IMR-90 (cell line): ENCODE data around the gene TP63. TPM values are rescaled to one million over a fixed set of nuclear protein-coding genes. Genes with fewer than 3 reads are reported as not detected.

ENCODE experiments used
- ATAC-seq: fragments of 200-7000 bp; cut with Tn5 transposase; 2 replicates; pipeline ENCODE4 v1.9.1; 2020; ENCODE audit warnings: low read depth, mild to moderate bottlenecking, moderate library complexity
- BruUV-seq: library from RNA; stranded (reverse); fragments of 400-500 nt; replicated peaks from 2 replicates; lab custom pipeline; 2021; lab: Mats Ljungman, UMichigan
- CTCF ChIA-PET: fragments of 300-600 bp; formaldehyde crosslinking; extraction: SDS; loops from one replicate; lab custom pipeline; 2021; ENCODE audit warnings: antibody characterized with exemption; lab: Yijun Ruan, JAX
- POLR2A ChIA-PET: fragments of 300-600 bp; sonication (Branson Sonifier 250); formaldehyde crosslinking; loops from one replicate; lab custom pipeline; 2022; ENCODE audit warnings: antibody characterized with exemption; ENCODE audit not compliant: unreplicated experiment; lab: Charles Lee
- DNase-seq: peaks from one replicate; pipeline ENCODE4 v3.0.0; 2013
- H2AFZ ChIP-seq: replicated peaks from 2 replicates; pipeline ENCODE3; 2013; ENCODE audit warnings: low read length, mild to moderate bottlenecking; ENCODE audit not compliant: poor library complexity
- H2AK5ac ChIP-seq: 2 replicates; pipeline ENCODE4 v1.6.1; 2013; ENCODE audit warnings: low read depth, low read length, inconsistent platforms
- H2AK9ac ChIP-seq: replicated peaks from 2 replicates; pipeline ENCODE3; 2013; ENCODE audit warnings: mild to moderate bottlenecking, low read depth, low read length, moderate library complexity; ENCODE audit not compliant: poor library complexity
- H2BK120ac ChIP-seq: 2 replicates; pipeline ENCODE4 v1.6.1; 2013; ENCODE audit warnings: low read depth, low read length, inconsistent platforms
- H2BK15ac ChIP-seq: 3 replicates; pipeline ENCODE4 v1.6.1; 2013; ENCODE audit warnings: low read depth, low read length, inconsistent platforms
- H2BK20ac ChIP-seq: 2 replicates; pipeline ENCODE4 v1.6.1; 2013; ENCODE audit warnings: low read depth, mild to moderate bottlenecking, inconsistent platforms, low read length, moderate library complexity
- H2BK5ac ChIP-seq: 2 replicates; pipeline ENCODE4 v1.6.1; 2013; ENCODE audit warnings: mild to moderate bottlenecking, low read depth, low read length, inconsistent platforms; ENCODE audit not compliant: poor library complexity, severe bottlenecking
- H3K14ac ChIP-seq: replicated peaks from 2 replicates; pipeline ENCODE4 v1.6.1; 2013; ENCODE audit warnings: low read depth, low read length, inconsistent platforms
- H3K18ac ChIP-seq: 2 replicates; pipeline ENCODE4 v1.6.1; 2013; ENCODE audit warnings: low read depth, low read length, control low read depth
- H3K23ac ChIP-seq: 2 replicates; pipeline ENCODE4 v1.6.1; 2013; ENCODE audit warnings: low read depth, low read length, inconsistent platforms
- H3K27ac ChIP-seq: 2 replicates; pipeline ENCODE4 v1.5.1; 2013; ENCODE audit warnings: mild to moderate bottlenecking, control low read depth, low read length; ENCODE audit not compliant: insufficient read depth
- H3K27me3 ChIP-seq: 2 replicates; pipeline ENCODE4 v1.6.1; 2013; ENCODE audit warnings: low read length; ENCODE audit not compliant: control insufficient read depth, insufficient read depth
- H3K36me3 ChIP-seq: 2 replicates; pipeline ENCODE4 v1.6.1; 2013; ENCODE audit warnings: low read length, mixed read lengths; ENCODE audit not compliant: control insufficient read depth, insufficient read depth
- H3K4ac ChIP-seq: 2 replicates; pipeline ENCODE4 v1.6.1; 2013; ENCODE audit warnings: low read depth, low read length, inconsistent platforms
- H3K4me1 ChIP-seq: 2 replicates; pipeline ENCODE4 v1.6.1; 2013; ENCODE audit warnings: low read length, mixed read lengths; ENCODE audit not compliant: control insufficient read depth, insufficient read depth
- H3K4me2 ChIP-seq: 2 replicates; pipeline ENCODE4 v1.6.1; 2013; ENCODE audit warnings: low read depth, mild to moderate bottlenecking, control low read depth, low read length, moderate library complexity
- H3K4me3 ChIP-seq: 2 replicates; pipeline ENCODE4 v1.5.1; 2013; ENCODE audit warnings: low read depth, mild to moderate bottlenecking, control low read depth, low read length, moderate library complexity; ENCODE audit not compliant: insufficient read depth
- H3K56ac ChIP-seq: 2 replicates; pipeline ENCODE4 v1.6.1; 2013; ENCODE audit warnings: low read length, inconsistent platforms; ENCODE audit not compliant: insufficient read depth; ENCODE audit errors: extremely low read depth
- H3K79me1 ChIP-seq, 2 experiments: 2 replicates each; pipeline ENCODE4 v1.6.1; 2013; ENCODE audit warnings: low read length in 2 of 2, inconsistent platforms in 1 of 2, low read depth in 1 of 2
- H3K9ac ChIP-seq: 2 replicates; pipeline ENCODE4 v1.6.1; 2013; ENCODE audit warnings: low read depth, low read length, control low read depth
- H3K9me1 ChIP-seq: 2 replicates; pipeline ENCODE4 v1.6.1; 2013; ENCODE audit warnings: low read length, inconsistent platforms; ENCODE audit not compliant: insufficient read depth
- H3K9me3 ChIP-seq: 2 replicates; pipeline ENCODE4 v1.6.1; 2013; ENCODE audit warnings: low read length; ENCODE audit not compliant: control insufficient read depth, insufficient read depth
- H4K20me1 ChIP-seq: 2 replicates; pipeline ENCODE4 v1.6.1; 2013; ENCODE audit warnings: low read length, inconsistent platforms; ENCODE audit not compliant: insufficient read depth
- H4K5ac ChIP-seq: 2 replicates; pipeline ENCODE4 v1.6.1; 2013; ENCODE audit warnings: mild to moderate bottlenecking, low read depth, low read length, control low read depth
- H4K8ac ChIP-seq, 2 experiments: 2 replicates each; pipeline ENCODE4 v1.6.1; 2013; ENCODE audit warnings: low read depth in 2 of 2, low read length in 2 of 2, control low read depth in 1 of 2, inconsistent platforms in 1 of 2
- H4K91ac ChIP-seq: 2 replicates; pipeline ENCODE4 v1.6.1; 2013; ENCODE audit warnings: low read depth, low read length, inconsistent platforms; ENCODE audit not compliant: insufficient read depth
- CEBPB ChIP-seq: IDR thresholded peaks from 2 replicates; pipeline ENCODE4 v1.6.1; 2012; ENCODE audit warnings: low read depth, low read length, improper control_type of control experiment
- FOS ChIP-seq: fragments of 150-350 bp; IDR thresholded peaks from 2 replicates; pipeline ENCODE4 v1.6.1; 2016; ENCODE audit warnings: low read depth, low read length
- MAFK ChIP-seq: IDR thresholded peaks from 2 replicates; pipeline ENCODE4 v1.6.1; 2012; ENCODE audit warnings: low read depth, low read length, improper control_type of control experiment
- WGBS, 2 experiments: methylation state at CpG; one replicate each; pipeline versions ENCODE4 v1.1.5 to v1.1.7; 2013; ENCODE audit warnings: missing lambda C conversion rate in 2 of 2; ENCODE audit not compliant: insufficient read length in 1 of 2; ENCODE audit errors: extremely low coverage in 2 of 2; 5-methylcytosine and 5-hydroxymethylcytosine counted together
- dilution Hi-C: fragments of 300-500 bp; cut with HindIII; formaldehyde crosslinking; loops from one replicate; pipeline ENCODE4 v1.14.3; 2018; ENCODE audit warnings: low sequenced_read_pairs; ENCODE audit not compliant: unreplicated experiment
- in situ Hi-C: fragments of 300-500 bp; cut with MboI; formaldehyde crosslinking; loops from 3 replicates; pipeline ENCODE4 v1.14.3; 2019; ENCODE audit warnings: low sequenced_read_pairs, inconsistent platforms, mixed read lengths
- intact Hi-C: fragments of 100-400 bp; cut with micrococcal nuclease; formaldehyde crosslinking; loops from 2 replicates; pipeline ENCODE4 v1.10.0; 2022
- polyA plus RNA-seq, 3 experiments: library from polyadenylated mRNA; depleted of rRNA; stranded (reverse); fragments of >200 nt; gene quantifications; 2 replicates each; pipeline ENCODE4 v1.2.3, GENCODE V29; 2012; ENCODE audit warnings: low replicate concordance in 1 of 3
- total RNA-seq: library from RNA; depleted of rRNA; stranded (reverse); fragments of >200 nt; gene quantifications from 2 replicates; pipeline ENCODE4 v1.2.3, GENCODE V29; 2012
- TF ChIP-seq, protein P1 (sequence below): fragments of 150-350 bp; IDR thresholded peaks from 2 replicates; pipeline ENCODE4 v1.6.1; 2017; ENCODE audit warnings: mild to moderate bottlenecking, antibody characterized with exemption, low read length, low read depth
- TF ChIP-seq, protein P2 (sequence below): conservative IDR thresholded peaks from 2 replicates; pipeline ENCODE4 v1.5.1; 2012; ENCODE audit warnings: mild to moderate bottlenecking, low read depth, low read length, improper control_type of control experiment
- TF ChIP-seq, protein P3 (sequence below): fragments of 150-350 bp; IDR thresholded peaks from 2 replicates; pipeline ENCODE4 v1.6.1; 2016; ENCODE audit warnings: low read depth, mild to moderate bottlenecking, low read length, moderate library complexity, borderline replicate concordance

The TP63 gene
- total and polyA plus RNA-seq, 2 of the 4 experiments (the other 2 are of a cell fraction): not detected

DNA sequence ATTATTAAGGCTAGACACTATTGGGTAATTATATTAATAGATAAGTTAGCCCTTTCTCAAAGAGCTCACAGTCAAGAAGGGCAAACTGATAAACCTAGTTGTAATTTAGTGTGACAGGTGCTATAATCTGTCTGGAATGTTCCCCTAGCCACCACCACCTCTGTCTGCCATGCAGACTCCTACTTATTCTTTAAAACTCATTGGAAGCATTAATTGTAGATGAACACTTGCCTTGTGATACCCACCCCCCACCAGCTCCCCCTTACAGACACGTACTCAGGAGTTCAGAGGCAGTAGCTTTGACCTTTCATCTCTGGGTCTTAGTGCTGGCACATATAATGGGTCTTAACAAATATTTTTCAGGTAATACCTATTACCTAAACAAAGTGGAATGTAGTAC is 195.9 kb downstream of the TP63 start:
- H4K20me1 ChIP-seq: no peaks in the 10 kb centered on the region
- dilution Hi-C loops (no loop called here), in situ Hi-C loops (no loop called here), intact Hi-C loops (no loop called here)
- no peak overlapping the region for H2BK20ac ChIP-seq
- no peak overlapping the region for H2BK120ac ChIP-seq
- no peak overlapping the region for H3K18ac ChIP-seq
- no peak overlapping the region for H2AK9ac ChIP-seq
- no peak overlapping the region for H3K9ac ChIP-seq
- no peak overlapping the region for H2AK5ac ChIP-seq
- no peak overlapping the region for H3K4ac ChIP-seq
- no peak overlapping the region for H2BK15ac ChIP-seq
- H3K9me3 ChIP-seq: no peaks in the 10 kb centered on the region
- H3K14ac ChIP-seq: no peak overlapping the region
- no peak overlapping the region for H4K8ac ChIP-seq
- H2BK5ac ChIP-seq: no peak overlapping the region
- no peak overlapping the region for H2AFZ ChIP-seq
- H3K4me3 ChIP-seq: no peak overlapping the region
- H3K56ac ChIP-seq: no peak overlapping the region
- no peaks in the 10 kb centered on the region; the same call in 1 of the 2 replicates for H3K4me1 ChIP-seq
- no peak overlapping the region for H3K23ac ChIP-seq
- no CpG with 5 or more reads among the region's 1 CpG for WGBS, 2 experiments
- H4K91ac ChIP-seq: no peak overlapping the region
- ATAC-seq (no peak), DNase-seq (no peak)
- H3K27me3 ChIP-seq: no peaks in the 10 kb centered on the region; the same call in 1 of the 2 replicates
- ChIA-PET CTCF (no interaction called here), POLR2A (no interaction called here)
- no peaks in the 10 kb centered on the region for H3K79me1 ChIP-seq
- no TSS peak for BruUV-seq
- no peak overlapping the region for H3K27ac ChIP-seq
- no peaks in the 10 kb centered on the region for H3K36me3 ChIP-seq
- H4K5ac ChIP-seq: no peak overlapping the region
- no peaks in the 10 kb centered on the region for H3K9me1 ChIP-seq
- no peak for TF ChIP-seq CEBPB
- no peak for TF ChIP-seq FOS
- no peak for TF ChIP-seq MAFK
- TF ChIP-seq, protein P1, sequence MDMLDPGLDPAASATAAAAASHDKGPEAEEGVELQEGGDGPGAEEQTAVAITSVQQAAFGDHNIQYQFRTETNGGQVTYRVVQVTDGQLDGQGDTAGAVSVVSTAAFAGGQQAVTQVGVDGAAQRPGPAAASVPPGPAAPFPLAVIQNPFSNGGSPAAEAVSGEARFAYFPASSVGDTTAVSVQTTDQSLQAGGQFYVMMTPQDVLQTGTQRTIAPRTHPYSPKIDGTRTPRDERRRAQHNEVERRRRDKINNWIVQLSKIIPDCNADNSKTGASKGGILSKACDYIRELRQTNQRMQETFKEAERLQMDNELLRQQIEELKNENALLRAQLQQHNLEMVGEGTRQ: no peak
- TF ChIP-seq, protein P2, sequence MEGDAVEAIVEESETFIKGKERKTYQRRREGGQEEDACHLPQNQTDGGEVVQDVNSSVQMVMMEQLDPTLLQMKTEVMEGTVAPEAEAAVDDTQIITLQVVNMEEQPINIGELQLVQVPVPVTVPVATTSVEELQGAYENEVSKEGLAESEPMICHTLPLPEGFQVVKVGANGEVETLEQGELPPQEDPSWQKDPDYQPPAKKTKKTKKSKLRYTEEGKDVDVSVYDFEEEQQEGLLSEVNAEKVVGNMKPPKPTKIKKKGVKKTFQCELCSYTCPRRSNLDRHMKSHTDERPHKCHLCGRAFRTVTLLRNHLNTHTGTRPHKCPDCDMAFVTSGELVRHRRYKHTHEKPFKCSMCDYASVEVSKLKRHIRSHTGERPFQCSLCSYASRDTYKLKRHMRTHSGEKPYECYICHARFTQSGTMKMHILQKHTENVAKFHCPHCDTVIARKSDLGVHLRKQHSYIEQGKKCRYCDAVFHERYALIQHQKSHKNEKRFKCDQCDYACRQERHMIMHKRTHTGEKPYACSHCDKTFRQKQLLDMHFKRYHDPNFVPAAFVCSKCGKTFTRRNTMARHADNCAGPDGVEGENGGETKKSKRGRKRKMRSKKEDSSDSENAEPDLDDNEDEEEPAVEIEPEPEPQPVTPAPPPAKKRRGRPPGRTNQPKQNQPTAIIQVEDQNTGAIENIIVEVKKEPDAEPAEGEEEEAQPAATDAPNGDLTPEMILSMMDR: no peak
- TF ChIP-seq, protein P3, sequence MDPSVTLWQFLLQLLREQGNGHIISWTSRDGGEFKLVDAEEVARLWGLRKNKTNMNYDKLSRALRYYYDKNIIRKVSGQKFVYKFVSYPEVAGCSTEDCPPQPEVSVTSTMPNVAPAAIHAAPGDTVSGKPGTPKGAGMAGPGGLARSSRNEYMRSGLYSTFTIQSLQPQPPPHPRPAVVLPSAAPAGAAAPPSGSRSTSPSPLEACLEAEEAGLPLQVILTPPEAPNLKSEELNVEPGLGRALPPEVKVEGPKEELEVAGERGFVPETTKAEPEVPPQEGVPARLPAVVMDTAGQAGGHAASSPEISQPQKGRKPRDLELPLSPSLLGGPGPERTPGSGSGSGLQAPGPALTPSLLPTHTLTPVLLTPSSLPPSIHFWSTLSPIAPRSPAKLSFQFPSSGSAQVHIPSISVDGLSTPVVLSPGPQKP: no peak
- no peak overlapping the region for H3K4me2 ChIP-seq
